ENCODE measurements around the gene CPOX. TPM values are rescaled to one million over a fixed set of nuclear protein-coding genes. Genes with fewer than 3 reads are reported as not detected.

CPOX gene
- total and polyA plus RNA-seq, 2 of the 8 experiments (the other 6 are each of a cell fraction or from before 2014, with no cell fraction given) = 17.4 to 27.0 TPM

GRCh38 chr3:98608029-98608428 is 14.6 kb upstream of the CPOX start (continued):
- TF ChIP-seq GABPA (IDR thresholded peaks at IDR 0.05; ENCODE audit: borderline replicate concordance, insufficient read depth, low read length) = no peak
- TF ChIP-seq, protein P1, sequence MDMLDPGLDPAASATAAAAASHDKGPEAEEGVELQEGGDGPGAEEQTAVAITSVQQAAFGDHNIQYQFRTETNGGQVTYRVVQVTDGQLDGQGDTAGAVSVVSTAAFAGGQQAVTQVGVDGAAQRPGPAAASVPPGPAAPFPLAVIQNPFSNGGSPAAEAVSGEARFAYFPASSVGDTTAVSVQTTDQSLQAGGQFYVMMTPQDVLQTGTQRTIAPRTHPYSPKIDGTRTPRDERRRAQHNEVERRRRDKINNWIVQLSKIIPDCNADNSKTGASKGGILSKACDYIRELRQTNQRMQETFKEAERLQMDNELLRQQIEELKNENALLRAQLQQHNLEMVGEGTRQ (IDR thresholded peaks at IDR 0.05; ENCODE audit: low read length) = no peak
